Stimulated activated CD8-positive, alpha-beta memory T cell treated with anti-CD3 and anti-CD28 coated beads, Interleukin-15, amount 100 ng/mL, for 24 hours (primary cell): ENCODE data around the gene SND1.
"Not testable (repeated sequence)": the region's sequence is repeated elsewhere in the genome, so short reads cannot be mapped to it uniquely, and the experiment has no call there.

Experiments
- DNase-seq: peaks from one replicate; pipeline ENCODE4 v3.0.0-alpha.2; 2020; ENCODE audit warnings: low read depth

SND1 gene

DNA sequence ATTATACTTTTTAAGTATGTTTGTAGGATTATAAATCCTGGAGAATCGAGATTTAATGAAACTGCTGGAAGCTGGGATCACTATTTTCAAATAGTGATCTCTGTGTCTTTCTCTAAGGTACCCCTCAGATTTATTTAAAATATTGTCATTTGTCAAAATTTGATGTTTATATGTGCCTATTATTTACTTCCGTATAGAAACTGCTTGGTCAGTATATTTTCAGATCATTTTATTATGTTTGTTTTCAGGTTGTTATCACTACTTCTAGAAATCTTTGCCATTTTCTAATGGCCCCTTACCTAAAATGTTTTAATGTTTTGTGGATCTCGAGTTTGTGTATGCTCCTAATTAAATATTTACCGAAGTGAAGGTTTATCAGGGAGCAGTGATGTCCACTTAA lies 183.7 kb downstream of the SND1 start:
- no peak for DNase-seq

DNA sequence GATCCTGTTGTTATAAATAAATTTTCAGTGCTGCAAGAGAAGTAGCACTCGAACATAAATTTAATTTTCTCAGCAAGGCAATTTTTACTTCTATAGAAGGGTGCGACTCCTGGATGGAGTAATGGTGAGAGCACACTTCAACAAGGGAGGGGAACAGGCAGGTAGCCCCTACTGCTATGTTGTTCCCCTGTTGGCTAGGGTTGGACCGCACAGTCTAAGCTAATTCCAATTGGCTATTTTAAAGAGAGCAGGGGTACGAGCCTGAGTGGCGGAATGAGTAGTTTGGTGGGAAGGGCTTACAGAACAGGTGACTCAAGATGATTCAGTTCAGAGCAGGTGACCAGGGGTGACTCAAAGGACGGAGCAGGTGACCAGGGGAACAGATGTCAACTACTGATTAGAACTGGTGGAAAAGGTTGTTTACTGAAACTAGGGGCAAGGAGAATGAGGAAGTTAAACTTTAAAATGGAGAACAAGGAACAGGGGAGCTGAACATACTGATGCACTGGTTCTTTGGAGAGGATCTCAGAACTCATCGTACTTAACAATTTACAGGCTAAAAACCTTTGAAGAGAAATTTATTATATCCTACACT lies 185.9 kb downstream of the SND1 start:
- DNase-seq: not testable (repeated sequence)

DNA sequence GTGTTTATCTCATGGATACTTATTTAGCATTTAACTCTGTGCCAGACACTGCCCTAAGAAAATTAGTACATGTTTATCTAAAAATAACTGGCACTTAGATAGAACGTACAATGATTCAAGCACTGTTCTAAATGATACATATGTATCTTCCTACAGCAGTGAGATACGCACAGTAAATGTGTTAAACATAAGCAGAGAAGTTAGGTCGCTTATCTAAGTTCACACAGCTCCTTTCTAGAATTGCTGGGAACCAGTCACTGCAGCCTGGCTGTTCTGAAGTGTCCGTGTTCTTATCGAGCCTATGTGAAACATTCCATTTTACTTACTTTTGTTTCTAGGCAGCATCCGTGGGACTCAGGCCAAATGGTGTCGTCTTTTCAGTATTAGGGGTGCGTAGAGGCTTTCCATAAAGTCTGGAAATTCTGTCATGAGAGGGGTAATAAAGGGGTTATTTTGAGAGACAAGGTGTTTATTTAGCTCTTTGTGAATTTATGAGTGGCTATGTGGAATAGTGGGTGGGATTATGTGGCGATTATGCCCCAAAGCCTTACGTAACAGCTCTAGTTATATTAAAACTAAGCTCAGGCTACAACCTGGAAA lies 186.9 kb downstream of the SND1 start:
- DNase-seq: no peak

DNA sequence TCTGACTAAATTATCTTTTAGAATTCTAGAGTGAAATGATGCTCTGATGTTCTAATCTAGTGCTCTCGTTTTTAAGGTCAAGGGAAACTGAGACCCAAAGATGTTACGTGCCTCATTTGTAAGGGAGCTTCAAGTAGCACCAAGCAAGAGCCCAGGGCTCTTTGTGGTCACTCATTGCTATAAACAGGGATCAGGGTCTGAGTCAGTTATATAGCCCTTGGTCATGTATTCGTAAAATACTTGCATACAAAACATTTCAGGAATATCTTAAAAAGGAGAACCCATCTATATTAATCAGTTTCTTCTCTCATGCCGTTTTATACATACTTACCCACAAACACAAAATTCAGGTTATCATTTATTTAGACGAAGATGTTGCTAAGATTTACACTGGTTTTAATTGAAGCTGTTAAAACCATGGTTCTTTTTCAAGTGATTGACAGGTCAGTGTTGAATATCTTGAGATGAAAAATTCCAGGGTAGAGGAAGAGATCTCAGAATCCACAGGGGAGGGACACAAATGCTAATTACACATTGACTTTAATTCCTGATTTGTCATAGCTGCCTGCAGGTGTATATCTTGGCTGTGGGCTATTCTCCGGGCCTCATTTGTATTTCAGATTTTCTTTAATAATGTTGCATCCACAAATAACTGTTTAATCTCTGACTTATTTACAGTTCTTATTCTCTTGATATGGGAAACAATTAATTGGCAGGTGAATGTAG lies 188.4 kb downstream of the SND1 start:
- DNase-seq: no peak

DNA sequence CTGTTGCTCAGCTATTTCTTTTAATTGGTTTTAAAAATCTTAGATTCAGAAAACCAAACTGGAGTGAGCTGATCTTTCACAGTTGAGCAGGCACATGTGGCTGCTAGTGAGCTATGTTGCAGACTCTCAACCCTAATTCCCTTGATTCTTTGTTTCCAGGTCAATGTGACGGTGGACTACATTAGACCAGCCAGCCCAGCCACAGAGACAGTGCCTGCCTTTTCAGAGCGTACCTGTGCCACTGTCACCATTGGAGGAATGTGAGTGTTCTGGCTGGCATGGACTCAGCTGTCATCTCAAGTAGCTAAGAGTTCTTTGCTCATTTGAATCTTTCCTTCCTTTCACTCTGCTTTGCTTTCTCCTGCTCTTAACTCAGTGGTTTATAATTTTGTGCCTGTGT lies 192.2 kb downstream of the SND1 start:
- no peak for DNase-seq

DNA sequence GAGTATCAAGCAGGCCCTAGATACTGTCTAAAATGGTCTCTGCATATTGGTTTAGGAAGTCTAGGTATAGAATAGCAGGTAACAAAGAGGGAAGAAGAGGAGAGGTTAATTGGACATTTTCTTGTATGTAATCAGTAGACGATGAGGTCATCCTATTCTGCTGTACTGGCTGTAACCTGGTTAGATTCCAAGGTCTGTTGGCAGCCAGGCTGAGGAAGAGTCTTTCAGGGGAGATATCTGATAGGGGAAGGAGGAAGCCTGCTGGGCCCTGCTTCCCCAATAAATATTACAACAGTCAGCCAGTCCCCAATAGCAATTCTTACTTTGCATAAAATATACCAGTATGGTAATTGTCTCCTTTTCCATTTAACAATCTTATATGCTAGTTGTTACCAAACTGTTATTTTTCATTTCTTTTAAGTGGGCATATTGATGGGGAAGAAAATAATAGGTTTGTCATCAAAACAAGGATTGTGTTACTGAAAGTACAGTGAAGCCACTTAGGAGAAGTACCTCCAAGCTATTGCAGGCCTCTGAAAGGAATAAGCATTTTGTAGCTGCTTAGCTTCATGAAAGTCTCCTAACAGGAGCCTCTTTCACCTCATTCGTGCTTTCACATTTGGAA lies 192.8 kb downstream of the SND1 start:
- no peak for DNase-seq

DNA sequence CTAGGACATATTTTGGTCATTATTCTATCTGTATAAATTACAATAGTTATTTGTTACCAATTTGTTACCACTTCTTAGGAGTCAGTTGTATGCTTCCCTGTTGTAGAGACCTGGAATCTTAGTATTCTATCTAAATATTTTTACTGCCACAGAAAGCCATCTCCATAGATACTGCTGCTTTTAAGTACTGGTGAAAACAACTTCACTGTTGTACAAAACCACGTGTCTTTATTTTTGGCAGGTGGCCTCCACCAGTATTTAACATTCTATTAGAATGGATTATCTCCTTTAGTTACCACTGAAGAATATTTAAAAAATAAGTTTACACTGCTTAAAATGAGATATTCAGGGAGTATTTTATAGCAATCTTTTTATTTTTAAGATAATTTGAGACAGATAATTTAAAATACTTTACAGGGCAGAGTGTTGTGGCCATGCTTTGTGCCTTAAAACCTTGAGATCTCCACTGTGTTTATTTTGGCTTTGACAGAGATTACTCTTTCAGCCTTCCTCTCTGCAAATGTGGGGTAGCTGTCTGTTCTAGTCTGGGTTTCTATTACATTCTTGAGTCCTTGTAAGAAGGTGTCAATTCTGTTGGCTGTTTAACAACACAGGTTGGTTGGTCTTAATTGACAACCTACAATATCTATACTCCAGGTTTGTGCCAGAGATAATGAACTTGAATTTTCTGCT lies 193.7 kb downstream of the SND1 start:
- DNase-seq: no peak

DNA sequence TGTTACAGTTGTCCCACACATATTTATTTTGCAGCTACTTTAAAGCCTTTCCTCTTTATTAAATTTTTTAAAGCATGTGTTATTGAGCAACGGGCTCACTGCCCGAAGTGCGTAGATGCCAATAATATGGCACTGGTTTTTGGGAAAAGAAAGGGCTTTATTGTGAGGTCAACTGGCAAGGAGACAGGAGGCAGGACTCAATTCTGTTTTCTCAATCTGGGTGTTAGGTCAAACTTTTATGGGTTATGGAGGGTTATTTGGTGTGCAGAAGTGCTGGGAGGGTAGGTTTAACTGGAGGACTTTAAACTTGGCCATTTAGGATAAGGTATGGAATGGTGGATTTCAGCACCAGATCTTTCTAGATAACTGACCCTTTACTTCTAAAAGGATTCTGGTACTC lies 195.6 kb downstream of the SND1 start:
- no peak for DNase-seq

DNA sequence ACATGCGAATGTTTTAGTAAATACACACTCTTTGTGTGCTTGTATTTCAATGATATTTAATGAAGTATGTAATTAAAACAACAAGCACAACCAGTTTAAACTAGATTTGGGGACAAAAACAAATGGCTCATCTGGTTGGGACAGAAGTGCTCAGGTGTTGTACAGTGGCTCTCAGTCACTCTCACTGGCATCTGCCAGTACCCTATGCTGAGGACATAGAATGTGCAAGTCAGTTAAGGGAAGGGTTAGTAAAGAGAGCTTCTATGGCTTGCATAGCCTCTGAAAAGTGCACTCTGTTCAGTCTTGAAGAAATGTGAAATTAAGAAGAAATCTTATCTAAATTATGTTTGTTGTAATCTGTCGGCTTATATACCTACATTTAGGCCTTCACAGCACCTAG lies 196.2 kb downstream of the SND1 start:
- no peak for DNase-seq

DNA sequence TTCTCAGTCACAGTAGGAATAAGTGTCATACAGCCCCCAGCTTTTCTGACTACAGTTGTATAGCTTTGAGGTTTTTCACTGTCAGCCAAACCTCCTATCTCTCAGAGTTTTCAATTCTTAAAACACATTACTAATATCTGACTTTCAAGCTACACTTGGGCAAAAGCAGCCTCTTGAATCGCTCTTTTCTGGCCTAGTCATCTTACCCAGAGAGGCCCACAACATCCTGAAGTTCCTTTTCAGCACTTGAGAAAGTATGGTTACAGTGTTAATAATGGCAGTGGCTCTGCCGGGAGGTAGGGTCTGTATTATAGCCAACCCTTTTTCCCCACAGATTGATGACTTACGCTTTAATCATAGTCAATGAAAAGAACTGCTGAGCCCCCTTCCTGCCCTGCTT lies 198.2 kb downstream of the SND1 start:
- no peak for DNase-seq

DNA sequence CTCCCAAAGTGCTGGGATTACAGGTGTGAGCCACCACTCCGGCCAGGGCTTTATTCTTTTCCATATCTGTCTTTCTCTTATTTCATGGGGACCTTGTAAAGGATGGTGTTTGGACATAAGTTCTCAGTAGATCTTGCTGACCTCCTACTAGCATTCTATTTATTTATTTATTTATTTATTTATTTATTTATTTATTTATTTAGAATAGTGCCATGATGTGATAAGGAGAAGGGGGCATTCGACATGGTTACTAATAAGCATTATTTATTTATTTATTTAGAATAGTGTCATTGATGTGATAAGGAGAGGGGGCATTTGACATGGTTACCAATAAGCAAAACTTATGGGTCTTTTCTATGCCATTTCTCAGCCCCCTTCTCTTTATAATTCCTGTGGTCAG lies 202.4 kb downstream of the SND1 start:
- DNase-seq: no peak

DNA sequence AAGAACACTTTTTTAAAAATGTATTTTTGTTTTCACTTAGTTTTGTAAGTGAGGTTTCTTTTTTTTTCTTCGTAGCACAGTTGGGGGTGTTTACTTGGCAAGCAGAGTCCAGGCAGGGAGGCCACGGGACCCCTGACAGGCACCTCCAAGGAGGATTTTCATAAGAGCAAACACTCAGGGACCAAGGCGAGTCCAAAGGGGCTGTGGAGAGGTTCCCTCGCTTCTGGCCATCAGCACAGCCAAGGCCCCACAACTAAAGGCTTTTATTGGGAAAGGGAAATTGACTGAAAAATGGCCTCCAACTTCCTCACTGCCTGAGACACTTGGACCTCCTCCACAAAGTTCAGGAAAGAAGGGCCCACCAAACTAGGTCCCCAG lies 205.5 kb downstream of the SND1 start:
- DNase-seq: no peak

DNA sequence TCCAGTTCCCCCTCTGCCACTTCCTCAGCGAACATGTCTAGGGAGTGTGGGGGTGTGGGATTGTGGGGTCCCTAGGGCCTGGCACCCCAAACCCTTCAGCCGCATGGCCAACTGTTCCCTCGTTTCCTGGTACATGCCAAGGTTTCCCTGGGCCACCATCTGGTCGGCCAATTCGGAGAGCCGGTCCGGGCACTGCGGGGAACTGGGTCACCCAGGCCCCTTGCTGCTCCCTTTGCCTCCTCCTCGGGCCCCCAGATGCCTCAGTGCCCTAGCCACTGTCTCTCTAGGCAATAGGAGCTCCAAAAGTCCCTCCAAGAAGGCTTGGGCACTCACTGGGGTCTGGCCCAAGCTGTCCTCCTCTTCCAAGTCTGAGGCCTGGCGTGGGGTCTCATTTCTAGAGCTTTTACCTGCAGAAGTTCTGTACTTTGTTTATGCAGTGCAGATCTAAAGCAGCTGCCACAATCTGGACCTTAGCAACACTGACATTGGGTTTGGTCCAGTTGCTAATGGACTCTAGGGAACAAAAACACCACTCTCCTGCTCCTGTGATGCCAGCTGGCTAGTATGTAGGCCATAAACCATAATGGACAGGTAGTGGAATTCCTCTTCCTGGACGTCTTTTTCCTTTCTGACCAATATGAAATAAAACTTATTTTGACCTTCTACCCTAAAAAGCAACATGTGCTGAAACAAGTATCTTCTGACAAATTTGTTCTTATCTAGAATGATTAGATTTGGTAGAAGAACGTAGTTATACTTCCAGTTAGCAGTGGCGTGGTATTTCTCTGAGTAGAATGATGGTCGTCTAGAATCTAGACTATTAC lies 206.3 kb downstream of the SND1 start:
- no peak for DNase-seq

DNA sequence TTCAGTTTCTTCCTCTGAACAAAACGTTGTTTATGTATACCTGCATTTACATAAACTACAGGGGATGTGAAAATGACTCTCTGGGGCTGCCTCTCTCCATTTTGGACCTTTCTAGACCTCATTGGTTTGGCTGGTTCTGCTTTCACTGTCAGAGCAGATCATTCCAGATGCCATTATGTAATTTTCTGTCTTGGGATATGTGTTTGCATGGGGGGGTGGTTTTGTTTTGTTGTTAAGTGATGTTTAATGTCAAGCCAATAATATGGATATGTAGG lies 206.9 kb downstream of the SND1 start:
- DNase-seq: no peak

DNA sequence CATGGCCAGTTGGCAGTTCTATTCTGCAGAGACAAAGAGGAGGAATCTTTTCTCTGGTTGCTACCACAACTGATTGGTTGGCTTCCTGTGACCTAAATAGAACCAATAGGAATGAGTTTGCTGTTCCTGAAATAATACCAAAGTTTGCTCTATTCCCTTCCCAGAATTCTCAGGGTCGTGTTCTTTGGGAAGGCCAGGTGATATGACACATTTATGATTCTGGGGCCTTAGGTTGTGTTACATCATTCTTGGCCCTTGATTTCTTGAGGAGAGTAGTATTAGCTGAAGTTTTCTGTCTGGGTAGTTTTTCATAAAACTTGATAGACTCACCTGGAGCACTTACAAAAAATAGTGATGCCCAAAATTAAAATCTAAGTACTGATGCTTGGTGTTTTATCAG lies 207.3 kb downstream of the SND1 start:
- no peak for DNase-seq

DNA sequence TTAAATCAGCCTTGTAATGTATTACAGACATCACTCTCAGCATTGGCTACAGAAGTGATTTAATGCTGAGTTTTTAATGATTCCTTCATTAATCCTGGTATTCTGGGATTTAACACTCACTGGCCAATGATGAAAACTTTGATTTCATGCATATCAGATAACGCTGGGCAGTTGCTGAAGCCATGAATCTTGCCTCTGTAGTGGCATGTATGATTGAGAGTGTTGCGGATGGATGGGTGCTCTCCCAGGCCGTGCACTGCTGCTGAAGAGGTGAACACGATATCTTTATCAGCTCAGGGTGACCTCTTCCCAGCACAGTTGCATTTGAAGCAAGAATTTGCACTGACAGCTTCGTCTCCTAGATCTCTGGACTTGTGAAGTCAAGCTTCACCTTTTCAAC lies 210.5 kb downstream of the SND1 start:
- DNase-seq: no peak

DNA sequence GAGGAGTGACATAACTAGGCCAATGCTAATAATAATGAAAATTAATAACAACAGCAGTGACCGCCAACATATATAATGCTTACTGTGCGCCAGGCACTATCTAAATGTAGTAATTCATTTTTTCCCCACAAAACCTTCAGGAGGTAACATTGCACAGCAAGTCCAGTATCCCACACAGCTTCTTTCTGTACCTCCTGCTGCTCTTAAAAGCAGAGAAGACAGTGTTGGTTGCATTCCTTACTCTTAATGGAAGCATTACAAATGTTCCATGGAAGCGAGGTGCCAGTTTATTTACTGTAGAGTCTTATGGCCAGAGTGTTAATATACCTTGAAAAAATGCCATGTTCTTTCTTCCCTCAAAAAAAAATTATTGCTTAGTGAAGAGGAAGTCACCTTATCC lies 211.1 kb downstream of the SND1 start:
- no peak for DNase-seq

DNA sequence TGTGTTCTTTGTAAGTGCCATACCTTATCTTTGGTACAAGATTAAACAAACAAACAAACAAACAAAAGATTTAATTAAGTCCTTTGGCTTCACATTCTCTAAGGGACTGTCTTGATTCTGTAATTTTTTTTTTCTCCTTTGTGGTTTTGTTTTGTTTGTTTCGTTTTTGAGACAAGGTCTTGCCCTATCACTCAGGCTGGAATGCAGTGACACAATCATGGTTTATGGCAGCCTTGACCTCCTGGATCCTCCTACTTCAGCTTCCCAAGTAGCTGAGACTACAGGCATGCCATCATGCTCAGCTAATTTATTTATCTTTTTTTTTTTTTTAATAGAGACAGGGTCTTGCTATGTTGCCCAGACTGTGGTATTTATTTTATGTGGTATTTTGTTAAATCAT lies 213.5 kb downstream of the SND1 start:
- DNase-seq: no peak

DNA sequence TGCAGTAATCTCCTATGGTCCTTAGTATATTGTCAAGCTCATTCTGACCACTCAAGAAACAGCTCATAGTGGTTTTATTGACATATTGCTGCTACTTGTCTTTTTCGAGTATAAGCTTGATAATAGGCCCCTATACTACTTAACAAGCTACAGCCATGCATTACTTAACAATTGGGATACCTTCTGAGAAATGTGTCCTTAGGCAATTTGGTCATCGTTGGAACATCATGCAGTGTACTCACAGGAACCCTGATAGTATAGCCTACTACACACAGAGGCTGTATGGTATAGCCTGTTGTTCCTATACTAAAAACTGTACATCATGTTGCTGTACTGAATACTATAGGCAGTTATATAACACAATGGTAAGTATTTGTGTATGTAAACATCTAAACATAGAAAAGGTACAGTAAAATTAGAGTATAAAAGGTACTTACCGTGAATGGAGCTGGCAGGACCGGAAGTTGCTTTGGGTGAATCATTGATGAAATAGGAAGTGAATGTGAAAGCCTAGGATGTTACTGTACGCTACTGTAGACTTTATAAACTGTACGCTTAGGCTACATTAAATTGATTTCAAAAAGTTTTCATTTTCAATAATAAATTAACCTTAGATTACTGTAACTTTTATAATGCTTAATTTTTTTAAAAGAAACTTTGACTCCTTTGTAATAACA lies 218.4 kb downstream of the SND1 start:
- DNase-seq: no peak

DNA sequence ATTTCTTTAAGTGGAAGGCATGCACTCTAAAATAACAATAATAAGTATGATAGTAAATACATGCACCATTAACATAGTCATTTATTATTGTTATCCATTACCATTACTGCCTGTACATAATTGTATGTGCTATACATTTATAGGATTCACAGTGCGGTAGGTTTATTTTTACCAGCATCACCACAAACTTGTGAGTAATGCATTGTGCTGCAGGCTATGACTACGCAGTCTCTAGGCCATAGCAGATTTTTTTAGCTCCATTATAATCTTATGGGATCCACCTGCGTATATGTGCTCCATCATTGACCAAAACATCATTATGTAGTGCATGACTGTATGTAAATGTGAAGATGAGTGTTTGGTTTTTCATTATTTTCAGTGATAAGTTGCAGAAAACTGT lies 219.2 kb downstream of the SND1 start:
- no peak for DNase-seq

DNA sequence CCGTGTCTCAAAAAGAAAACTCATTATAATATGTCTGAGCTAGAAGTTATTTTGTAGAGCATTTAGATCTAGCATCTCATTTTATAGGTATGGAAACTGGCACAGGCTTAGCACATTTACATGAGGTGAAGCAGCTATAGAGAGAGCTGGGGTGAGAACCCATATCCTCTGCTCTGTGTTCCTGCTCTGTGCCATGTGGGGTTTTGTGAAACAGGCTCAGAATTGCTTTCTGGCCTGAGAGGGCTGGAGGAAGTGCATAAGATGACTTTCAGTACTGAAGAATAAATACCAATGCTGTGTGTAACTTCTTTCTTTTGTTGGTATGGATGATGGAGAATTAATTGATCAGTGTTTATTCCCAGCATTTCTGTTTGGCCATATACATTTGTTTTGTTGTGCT lies 220.1 kb downstream of the SND1 start:
- DNase-seq: no peak

DNA sequence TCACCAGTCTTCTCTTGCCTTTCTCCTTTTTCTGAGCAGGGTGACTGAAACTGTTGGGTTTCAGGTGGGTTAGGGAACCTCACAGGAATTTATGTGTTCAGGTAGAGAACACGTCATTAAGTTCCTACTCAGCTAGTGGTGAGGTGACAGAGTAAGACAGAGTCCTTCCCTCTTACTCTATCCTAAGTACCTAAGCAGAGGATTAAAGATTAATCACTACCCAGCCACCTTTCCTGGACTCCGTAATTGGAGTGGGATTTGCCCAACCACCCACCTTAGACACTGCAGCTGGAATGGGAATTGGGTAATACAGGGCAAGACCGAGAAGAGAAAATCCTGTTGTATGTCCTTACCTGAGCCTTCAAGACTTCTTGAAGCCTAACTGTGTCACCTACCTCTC lies 221.2 kb downstream of the SND1 start:
- no peak for DNase-seq
